ENCODE measurements around the gene MICAL2. TPM values are rescaled to one million over a fixed set of nuclear protein-coding genes. Genes with fewer than 3 reads are reported as not detected.

MICAL2 gene
- total and polyA plus RNA-seq, 2 of the 8 experiments (the other 6 are each of a cell fraction or from before 2014, with no cell fraction given): 1.3 to 4.1 TPM

DNA sequence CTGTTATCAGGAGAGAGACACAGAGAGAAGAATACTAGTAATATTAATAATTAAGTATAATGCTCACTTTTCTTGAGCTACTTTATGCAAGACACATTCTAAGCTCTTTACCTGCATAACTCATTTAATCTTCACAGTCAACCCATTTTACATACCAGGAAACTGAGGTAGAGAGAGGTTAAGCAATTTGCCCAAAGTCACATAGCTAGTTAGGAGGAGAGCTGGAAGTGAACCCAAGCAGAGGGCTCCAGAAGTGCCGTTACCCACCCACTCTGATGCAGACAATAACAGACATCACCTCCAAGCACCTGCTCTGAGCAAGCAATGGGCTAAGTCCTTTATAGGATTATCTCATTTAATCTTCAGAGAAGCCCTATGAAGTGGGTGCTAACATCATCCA is 24.8 kb downstream of the MICAL2 start:
- H3K36me3 ChIP-seq (ENCODE audit: control insufficient read depth in 2 of 4, insufficient read depth in 4 of 4, low read length in 3 of 4): no peaks in the 10 kb centered on the region
- H4K5ac ChIP-seq (ENCODE audit: insufficient read length, low read depth, low read length): no peak overlapping the region
- no peak overlapping the region for H3K4me2 ChIP-seq (ENCODE audit: insufficient read depth in 1 of 2, low read depth in 2 of 2, low read length in 2 of 2)
- no peak overlapping the region for H3K4me3 ChIP-seq (ENCODE audit: extremely low read depth in 1 of 4, insufficient read depth in 2 of 4, low read depth in 3 of 4, low read length in 4 of 4)
- no peak overlapping the region for H3K4ac ChIP-seq (replicated peaks; ENCODE audit: insufficient read length, low read depth, low read length)
- peaks cover 0 to 3% (median 1%) of the 10 kb centered on the region in 4 experiments; a peak in 2 of 7 replicates for H3K4me1 ChIP-seq (replicated peaks in 1 of 4; ENCODE audit: control insufficient read depth in 3 of 4, insufficient read depth in 4 of 4, low read length in 3 of 4)
- H3K27ac ChIP-seq (ENCODE audit: low read depth, low read length): no peak overlapping the region
- FAIRE-seq: no peak
- ChIA-PET CTCF (ENCODE audit: partially characterized antibody) (interaction anchor here (0.6 to 3.3 kb wide), 7 partner anchors 8 to 1301 kb away, joined by 3 to 11 read pairs (median 6); no protein-coding TSS in a partner anchor), POLR2A (ENCODE audit: partially characterized antibody) (interaction anchor here (1.7 kb wide), 1 partner anchor 24 kb away, joined by 3 read pairs; no protein-coding TSS in a partner anchor)
- H2BK5ac ChIP-seq (ENCODE audit: low read depth, low read length): no peak overlapping the region
- no peak overlapping the region for H3K23ac ChIP-seq (ENCODE audit: insufficient read length)
- H3K9me3 ChIP-seq (ENCODE audit: insufficient read depth in 2 of 2, low read depth in 1 of 2, low read length in 1 of 2): no peaks in the 10 kb centered on the region
- H3K18ac ChIP-seq (ENCODE audit: extremely low read depth, low read length): no peak overlapping the region
- H3K14ac ChIP-seq (ENCODE audit: insufficient read length): no peak overlapping the region
- H3K9ac ChIP-seq (replicated peaks in 1 of 4; ENCODE audit: extremely low read depth in 1 of 4, low read depth in 3 of 4, low read length in 3 of 4): no peak overlapping the region
- no peaks in the 10 kb centered on the region for H3K79me1 ChIP-seq (ENCODE audit: low read depth, low read length)
- H3K23me2 ChIP-seq (ENCODE audit: low read depth, low read length): no peaks in the 10 kb centered on the region
- H4K8ac ChIP-seq (ENCODE audit: extremely low read depth, insufficient read depth, low read length): no peak overlapping the region
- no peak overlapping the region for H2BK20ac ChIP-seq (ENCODE audit: low read length)
- H2BK15ac ChIP-seq (ENCODE audit: low read length): no peak overlapping the region
- H4K91ac ChIP-seq (replicated peaks; ENCODE audit: insufficient read length, low read length): no peak overlapping the region
- 86% methylated on average over 1 of the region's 1 CpG; no CpG with 5 or more reads in 1 of the 2 experiments for WGBS, 2 experiments (ENCODE audit: extremely low coverage in 1 of 2, insufficient coverage in 1 of 2, insufficient read length in 1 of 2, insufficient replicate concordance in 2 of 2, low coverage in 1 of 2, low lambda C conversion rate in 2 of 2, missing lambda C conversion rate in 1 of 2)
- no peaks in the 10 kb centered on the region for H3K79me2 ChIP-seq (ENCODE audit: control insufficient read depth in 1 of 2, insufficient read depth in 2 of 2, low read length in 2 of 2)
- H3K27me3 ChIP-seq (replicated peaks in 1 of 4; ENCODE audit: control insufficient read depth in 3 of 4, extremely low read depth in 1 of 4, insufficient read depth in 3 of 4, low read length in 3 of 4): no peaks in the 10 kb centered on the region
- TF ChIP-seq, protein P1, sequence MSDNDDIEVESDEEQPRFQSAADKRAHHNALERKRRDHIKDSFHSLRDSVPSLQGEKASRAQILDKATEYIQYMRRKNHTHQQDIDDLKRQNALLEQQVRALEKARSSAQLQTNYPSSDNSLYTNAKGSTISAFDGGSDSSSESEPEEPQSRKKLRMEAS (IDR thresholded peaks at IDR 0.05): no peak
- TF ChIP-seq RNF2 (IDR thresholded peaks at IDR 0.05; ENCODE audit: borderline replicate concordance, low read depth, low read length, missing control alignments, poor library complexity, severe bottlenecking) (no peak), TAF1 (IDR thresholded peaks at IDR 0.05; ENCODE audit: low read depth, low read length) (no peak), SP1 (IDR thresholded peaks at IDR 0.05; ENCODE audit: low read depth, low read length) (no peak), SIN3A (conservative IDR thresholded peaks at IDR 0.05 in 1 of 2, IDR thresholded peaks at IDR 0.05 in 1 of 2; ENCODE audit: low read depth in 1 of 2, low read length in 2 of 2) (no peak)
- no peak overlapping the region for H2BK12ac ChIP-seq (ENCODE audit: low read depth, low read length)
- H3K56ac ChIP-seq (replicated peaks; ENCODE audit: insufficient read length, low read depth, low read length): no peak overlapping the region
- H2AK5ac ChIP-seq (ENCODE audit: low read depth, low read length): no peak overlapping the region
- H2BK120ac ChIP-seq (replicated peaks; ENCODE audit: low read depth, low read length): no peak overlapping the region
- DNase-seq (ENCODE audit: low read depth in 1 of 2, low spot score in 2 of 2): no peak
- H2AFZ ChIP-seq (ENCODE audit: low read length): no peak overlapping the region
- H4K20me1 ChIP-seq (replicated peaks in 1 of 2; ENCODE audit: control insufficient read depth in 1 of 2, insufficient read depth in 2 of 2, low read length in 2 of 2): no peaks in the 10 kb centered on the region

All from H1 (cell line).